GM23338 (cell line): ENCODE data around the gene OSBPL10.

Experiments
- CREB1 ChIP-seq: fragments of 250-450 bp; sonication (Bioruptor Pico); IDR thresholded peaks from 2 replicates; pipeline ENCODE4 v1.5.0; 2020; ENCODE audit warnings: low read depth, mild to moderate bottlenecking, moderate library complexity
- CTCF ChIP-seq, 2 experiments: fragments of 200-600 bp in 1 of 2; sonication (generic) in 1 of 2; conservative IDR thresholded peaks; 2 replicates each; pipeline versions ENCODE4 v1.5.1 to v1.6.1; 2016 to 2017; ENCODE audit warnings: antibody characterized with exemption in 2 of 2, low read depth in 2 of 2, mild to moderate bottlenecking in 2 of 2, moderate library complexity in 1 of 2
- ETS1 ChIP-seq: IDR thresholded peaks from 2 replicates; pipeline ENCODE4 v1.6.1; 2016; ENCODE audit warnings: antibody characterized with exemption
- EZH2 ChIP-seq: fragments of 200-600 bp; sonication (generic); IDR thresholded peaks from one replicate; pipeline ENCODE4 v1.8.0; 2017; ENCODE audit warnings: antibody characterized with exemption, mild to moderate bottlenecking, low read depth; ENCODE audit not compliant: unreplicated experiment
- EZH2phosphoT487 ChIP-seq: fragments of 200-600 bp; sonication (generic); IDR thresholded peaks from one replicate; pipeline ENCODE4 v1.8.1; 2018; ENCODE audit warnings: antibody characterized with exemption; ENCODE audit not compliant: unreplicated experiment
- JUNB ChIP-seq: IDR thresholded peaks from one replicate; pipeline ENCODE4 v1.6.1; 2016; ENCODE audit warnings: antibody characterized with exemption; ENCODE audit not compliant: unreplicated experiment
- NANOG ChIP-seq: IDR thresholded peaks from 2 replicates; pipeline ENCODE4 v1.6.1; 2016; ENCODE audit warnings: antibody characterized with exemption, borderline replicate concordance
- POLR2AphosphoS5 ChIP-seq: IDR thresholded peaks from 2 replicates; pipeline ENCODE4 v1.6.1; 2016; ENCODE audit warnings: antibody characterized with exemption, low read depth
- STAT1 ChIP-seq: IDR thresholded peaks from one replicate; pipeline ENCODE4 v1.6.1; 2016; ENCODE audit warnings: antibody characterized with exemption; ENCODE audit not compliant: unreplicated experiment
- ZNF114 ChIP-seq: fragments of 250-450 bp; sonication (Bioruptor Pico); IDR thresholded peaks from 2 replicates; pipeline ENCODE4 v1.5.0; 2020; ENCODE audit warnings: mild to moderate bottlenecking, moderate library complexity
- TF ChIP-seq, protein P1 (sequence below): IDR thresholded peaks from one replicate; pipeline ENCODE4 v1.6.1; 2018; ENCODE audit warnings: antibody characterized with exemption; ENCODE audit not compliant: unreplicated experiment
- TF ChIP-seq, protein P2 (sequence below): fragments of 250-450 bp; sonication (Bioruptor Pico); IDR thresholded peaks from 2 replicates; pipeline ENCODE4 v1.5.0; 2020; ENCODE audit warnings: mild to moderate bottlenecking, moderate library complexity

DNA sequence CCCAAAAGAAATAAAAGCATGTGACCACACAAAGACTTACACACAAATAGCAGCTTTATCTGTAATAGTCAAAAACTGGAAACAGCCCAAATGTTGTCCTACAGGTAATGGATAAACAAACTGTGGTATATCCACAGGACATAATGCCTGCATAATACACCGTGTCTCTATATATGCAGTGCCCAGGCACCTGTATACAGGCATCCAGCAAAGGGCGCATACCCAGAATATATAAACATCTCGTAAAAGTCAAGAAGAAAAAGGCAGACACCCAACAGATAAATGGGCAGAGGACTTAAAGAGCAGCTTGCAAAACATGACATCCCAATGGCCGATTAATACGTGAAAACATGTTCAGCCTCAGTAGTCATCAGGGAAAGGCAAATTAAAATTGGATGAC is 7.2 kb downstream of the OSBPL10 start:
- TF ChIP-seq CTCF (conservative IDR thresholded peaks at IDR 0.05; ENCODE audit: low read depth in 2 of 2) (no peak), POLR2AphosphoS5 (no peak), EZH2phosphoT487 (no peak), JUNB (no peak), EZH2 (no peak), CREB1 (CRISPR knock-in tag) (no peak), ZNF114 (no peak), STAT1 (no peak), ETS1 (no peak), NANOG (no peak)
- TF ChIP-seq, protein P1, sequence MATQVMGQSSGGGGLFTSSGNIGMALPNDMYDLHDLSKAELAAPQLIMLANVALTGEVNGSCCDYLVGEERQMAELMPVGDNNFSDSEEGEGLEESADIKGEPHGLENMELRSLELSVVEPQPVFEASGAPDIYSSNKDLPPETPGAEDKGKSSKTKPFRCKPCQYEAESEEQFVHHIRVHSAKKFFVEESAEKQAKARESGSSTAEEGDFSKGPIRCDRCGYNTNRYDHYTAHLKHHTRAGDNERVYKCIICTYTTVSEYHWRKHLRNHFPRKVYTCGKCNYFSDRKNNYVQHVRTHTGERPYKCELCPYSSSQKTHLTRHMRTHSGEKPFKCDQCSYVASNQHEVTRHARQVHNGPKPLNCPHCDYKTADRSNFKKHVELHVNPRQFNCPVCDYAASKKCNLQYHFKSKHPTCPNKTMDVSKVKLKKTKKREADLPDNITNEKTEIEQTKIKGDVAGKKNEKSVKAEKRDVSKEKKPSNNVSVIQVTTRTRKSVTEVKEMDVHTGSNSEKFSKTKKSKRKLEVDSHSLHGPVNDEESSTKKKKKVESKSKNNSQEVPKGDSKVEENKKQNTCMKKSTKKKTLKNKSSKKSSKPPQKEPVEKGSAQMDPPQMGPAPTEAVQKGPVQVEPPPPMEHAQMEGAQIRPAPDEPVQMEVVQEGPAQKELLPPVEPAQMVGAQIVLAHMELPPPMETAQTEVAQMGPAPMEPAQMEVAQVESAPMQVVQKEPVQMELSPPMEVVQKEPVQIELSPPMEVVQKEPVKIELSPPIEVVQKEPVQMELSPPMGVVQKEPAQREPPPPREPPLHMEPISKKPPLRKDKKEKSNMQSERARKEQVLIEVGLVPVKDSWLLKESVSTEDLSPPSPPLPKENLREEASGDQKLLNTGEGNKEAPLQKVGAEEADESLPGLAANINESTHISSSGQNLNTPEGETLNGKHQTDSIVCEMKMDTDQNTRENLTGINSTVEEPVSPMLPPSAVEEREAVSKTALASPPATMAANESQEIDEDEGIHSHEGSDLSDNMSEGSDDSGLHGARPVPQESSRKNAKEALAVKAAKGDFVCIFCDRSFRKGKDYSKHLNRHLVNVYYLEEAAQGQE = no peak
- TF ChIP-seq, protein P2, sequence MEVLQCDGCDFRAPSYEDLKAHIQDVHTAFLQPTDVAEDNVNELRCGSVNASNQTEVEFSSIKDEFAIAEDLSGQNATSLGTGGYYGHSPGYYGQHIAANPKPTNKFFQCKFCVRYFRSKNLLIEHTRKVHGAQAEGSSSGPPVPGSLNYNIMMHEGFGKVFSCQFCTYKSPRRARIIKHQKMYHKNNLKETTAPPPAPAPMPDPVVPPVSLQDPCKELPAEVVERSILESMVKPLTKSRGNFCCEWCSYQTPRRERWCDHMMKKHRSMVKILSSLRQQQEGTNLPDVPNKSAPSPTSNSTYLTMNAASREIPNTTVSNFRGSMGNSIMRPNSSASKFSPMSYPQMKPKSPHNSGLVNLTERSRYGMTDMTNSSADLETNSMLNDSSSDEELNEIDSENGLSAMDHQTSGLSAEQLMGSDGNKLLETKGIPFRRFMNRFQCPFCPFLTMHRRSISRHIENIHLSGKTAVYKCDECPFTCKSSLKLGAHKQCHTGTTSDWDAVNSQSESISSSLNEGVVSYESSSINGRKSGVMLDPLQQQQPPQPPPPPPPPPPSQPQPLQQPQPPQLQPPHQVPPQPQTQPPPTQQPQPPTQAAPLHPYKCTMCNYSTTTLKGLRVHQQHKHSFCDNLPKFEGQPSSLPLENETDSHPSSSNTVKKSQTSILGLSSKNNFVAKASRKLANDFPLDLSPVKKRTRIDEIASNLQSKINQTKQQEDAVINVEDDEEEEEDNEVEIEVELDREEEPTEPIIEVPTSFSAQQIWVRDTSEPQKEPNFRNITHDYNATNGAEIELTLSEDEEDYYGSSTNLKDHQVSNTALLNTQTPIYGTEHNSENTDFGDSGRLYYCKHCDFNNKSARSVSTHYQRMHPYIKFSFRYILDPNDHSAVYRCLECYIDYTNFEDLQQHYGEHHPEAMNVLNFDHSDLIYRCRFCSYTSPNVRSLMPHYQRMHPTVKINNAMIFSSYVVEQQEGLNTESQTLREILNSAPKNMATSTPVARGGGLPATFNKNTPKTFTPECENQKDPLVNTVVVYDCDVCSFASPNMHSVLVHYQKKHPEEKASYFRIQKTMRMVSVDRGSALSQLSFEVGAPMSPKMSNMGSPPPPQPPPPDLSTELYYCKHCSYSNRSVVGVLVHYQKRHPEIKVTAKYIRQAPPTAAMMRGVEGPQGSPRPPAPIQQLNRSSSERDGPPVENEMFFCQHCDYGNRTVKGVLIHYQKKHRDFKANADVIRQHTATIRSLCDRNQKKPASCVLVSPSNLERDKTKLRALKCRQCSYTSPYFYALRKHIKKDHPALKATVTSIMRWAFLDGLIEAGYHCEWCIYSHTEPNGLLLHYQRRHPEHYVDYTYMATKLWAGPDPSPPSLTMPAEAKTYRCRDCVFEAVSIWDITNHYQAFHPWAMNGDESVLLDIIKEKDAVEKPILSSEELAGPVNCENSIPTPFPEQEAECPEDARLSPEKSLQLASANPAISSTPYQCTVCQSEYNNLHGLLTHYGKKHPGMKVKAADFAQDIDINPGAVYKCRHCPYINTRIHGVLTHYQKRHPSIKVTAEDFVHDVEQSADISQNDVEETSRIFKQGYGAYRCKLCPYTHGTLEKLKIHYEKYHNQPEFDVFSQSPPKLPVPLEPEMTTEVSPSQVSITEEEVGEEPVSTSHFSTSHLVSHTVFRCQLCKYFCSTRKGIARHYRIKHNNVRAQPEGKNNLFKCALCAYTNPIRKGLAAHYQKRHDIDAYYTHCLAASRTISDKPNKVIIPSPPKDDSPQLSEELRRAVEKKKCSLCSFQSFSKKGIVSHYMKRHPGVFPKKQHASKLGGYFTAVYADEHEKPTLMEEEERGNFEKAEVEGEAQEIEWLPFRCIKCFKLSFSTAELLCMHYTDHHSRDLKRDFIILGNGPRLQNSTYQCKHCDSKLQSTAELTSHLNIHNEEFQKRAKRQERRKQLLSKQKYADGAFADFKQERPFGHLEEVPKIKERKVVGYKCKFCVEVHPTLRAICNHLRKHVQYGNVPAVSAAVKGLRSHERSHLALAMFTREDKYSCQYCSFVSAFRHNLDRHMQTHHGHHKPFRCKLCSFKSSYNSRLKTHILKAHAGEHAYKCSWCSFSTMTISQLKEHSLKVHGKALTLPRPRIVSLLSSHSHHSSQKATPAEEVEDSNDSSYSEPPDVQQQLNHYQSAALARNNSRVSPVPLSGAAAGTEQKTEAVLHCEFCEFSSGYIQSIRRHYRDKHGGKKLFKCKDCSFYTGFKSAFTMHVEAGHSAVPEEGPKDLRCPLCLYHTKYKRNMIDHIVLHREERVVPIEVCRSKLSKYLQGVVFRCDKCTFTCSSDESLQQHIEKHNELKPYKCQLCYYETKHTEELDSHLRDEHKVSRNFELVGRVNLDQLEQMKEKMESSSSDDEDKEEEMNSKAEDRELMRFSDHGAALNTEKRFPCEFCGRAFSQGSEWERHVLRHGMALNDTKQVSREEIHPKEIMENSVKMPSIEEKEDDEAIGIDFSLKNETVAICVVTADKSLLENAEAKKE (CRISPR knock-in tag) = no peak
